ENCODE results near the gene COPG1.
"Not testable (repeated sequence)": the region's sequence is repeated elsewhere in the genome, so short reads cannot be mapped to it uniquely, and the experiment has no call there.

COPG1 gene

DNA sequence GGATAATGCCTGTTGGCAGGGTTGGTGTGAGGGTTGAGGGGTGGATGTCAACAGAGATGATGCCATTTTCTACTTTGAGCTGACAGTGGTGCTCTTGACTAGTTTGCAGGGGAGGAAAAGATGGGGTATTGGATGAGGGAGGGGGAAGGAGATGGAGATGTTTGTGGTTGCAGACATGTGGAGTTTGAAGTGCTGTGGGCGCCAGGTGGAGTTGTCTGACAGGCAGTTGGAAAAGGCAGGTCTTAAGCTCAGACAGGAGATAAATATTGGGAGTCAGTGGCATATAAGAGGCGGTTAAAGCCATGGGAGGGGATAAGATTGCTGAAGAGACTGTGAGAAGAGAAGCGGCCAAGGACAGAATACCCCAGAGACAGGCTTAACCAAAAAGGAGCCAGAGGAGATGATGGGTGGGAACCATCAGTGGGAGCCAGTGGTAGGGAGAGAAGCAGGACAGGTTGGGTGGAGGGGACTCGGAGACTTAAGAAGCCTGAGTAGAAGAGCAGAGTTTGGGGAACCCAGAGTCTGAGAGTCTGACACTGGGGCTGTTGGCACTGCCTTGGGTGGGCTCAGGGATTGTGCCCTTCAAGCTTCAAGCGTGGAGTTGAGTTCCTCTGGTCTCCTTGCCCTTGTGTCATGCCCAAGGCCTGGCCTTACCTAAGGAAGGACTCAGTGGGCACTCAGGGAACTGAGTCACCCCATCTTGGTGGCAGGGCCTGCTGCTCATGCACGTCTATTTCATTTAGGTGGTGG, 13.9 kb downstream of the COPG1 start:
- Histone ChIP-seq H2AFZ (ENCODE audit: low read length) (no peak overlapping the region), H4K20me1 (ENCODE audit: insufficient read depth, low read length, poor library complexity, severe bottlenecking) (no peaks in the 10 kb centered on the region), H3K4me1 (ENCODE audit: insufficient read depth, low read length, poor library complexity, severe bottlenecking) (no peaks in the 10 kb centered on the region), H3K9ac (ENCODE audit: low read depth, low read length, poor library complexity, severe bottlenecking) (no peak overlapping the region), H3K79me2 (ENCODE audit: insufficient read depth, low read length) (no peaks in the 10 kb centered on the region), H3K9me2 (replicated peaks; ENCODE audit: low read depth, low read length) (no peaks in the 10 kb centered on the region), H3K36me3 (ENCODE audit: insufficient read depth, low read length) (peaks cover 88% of the 10 kb centered on the region; the same call in 1 of the 2 replicates), H3F3A (ENCODE audit: low read depth) (no peaks in the 10 kb centered on the region), H3K9me3 (ENCODE audit: insufficient read depth, low read depth, low read length) (no peaks in the 10 kb centered on the region), H3K4me2 (ENCODE audit: low read depth, low read length, poor library complexity, severe bottlenecking) (no peak overlapping the region), H3K4me3 (ENCODE audit: low read length, poor library complexity, severe bottlenecking) (no peak overlapping the region), H3K27me3 (ENCODE audit: insufficient read depth, low read length, poor library complexity, severe bottlenecking) (no peaks in the 10 kb centered on the region)
- no peak for TF ChIP-seq EZH2phosphoT487 (IDR thresholded peaks at IDR 0.05; ENCODE audit: borderline replicate concordance)
- TF ChIP-seq, protein P1, sequence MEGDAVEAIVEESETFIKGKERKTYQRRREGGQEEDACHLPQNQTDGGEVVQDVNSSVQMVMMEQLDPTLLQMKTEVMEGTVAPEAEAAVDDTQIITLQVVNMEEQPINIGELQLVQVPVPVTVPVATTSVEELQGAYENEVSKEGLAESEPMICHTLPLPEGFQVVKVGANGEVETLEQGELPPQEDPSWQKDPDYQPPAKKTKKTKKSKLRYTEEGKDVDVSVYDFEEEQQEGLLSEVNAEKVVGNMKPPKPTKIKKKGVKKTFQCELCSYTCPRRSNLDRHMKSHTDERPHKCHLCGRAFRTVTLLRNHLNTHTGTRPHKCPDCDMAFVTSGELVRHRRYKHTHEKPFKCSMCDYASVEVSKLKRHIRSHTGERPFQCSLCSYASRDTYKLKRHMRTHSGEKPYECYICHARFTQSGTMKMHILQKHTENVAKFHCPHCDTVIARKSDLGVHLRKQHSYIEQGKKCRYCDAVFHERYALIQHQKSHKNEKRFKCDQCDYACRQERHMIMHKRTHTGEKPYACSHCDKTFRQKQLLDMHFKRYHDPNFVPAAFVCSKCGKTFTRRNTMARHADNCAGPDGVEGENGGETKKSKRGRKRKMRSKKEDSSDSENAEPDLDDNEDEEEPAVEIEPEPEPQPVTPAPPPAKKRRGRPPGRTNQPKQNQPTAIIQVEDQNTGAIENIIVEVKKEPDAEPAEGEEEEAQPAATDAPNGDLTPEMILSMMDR (conservative IDR thresholded peaks at IDR 0.05; ENCODE audit: low read length): no peak

- not testable (repeated sequence) for H3K9me2 ChIP-seq (replicated peaks; ENCODE audit: low read depth, low read length); H3K4me2 ChIP-seq (ENCODE audit: low read depth, low read length, poor library complexity, severe bottlenecking); H3K4me3 ChIP-seq (ENCODE audit: low read length, poor library complexity, severe bottlenecking); H3F3A ChIP-seq (ENCODE audit: low read depth); H2AFZ ChIP-seq (ENCODE audit: low read length); H3K27me3 ChIP-seq (ENCODE audit: insufficient read depth, low read length, poor library complexity, severe bottlenecking); H4K20me1 ChIP-seq (ENCODE audit: insufficient read depth, low read length, poor library complexity, severe bottlenecking); H3K4me1 ChIP-seq (ENCODE audit: insufficient read depth, low read length, poor library complexity, severe bottlenecking); H3K9ac ChIP-seq (ENCODE audit: low read depth, low read length, poor library complexity, severe bottlenecking); H3K79me2 ChIP-seq (ENCODE audit: insufficient read depth, low read length); H3K9me3 ChIP-seq (ENCODE audit: insufficient read depth, low read depth, low read length)
- H3K36me3 ChIP-seq (ENCODE audit: insufficient read depth, low read length): peaks cover 93% of the 10 kb centered on the region; the same call in 1 of the 2 replicates
Observed at GRCh38 chr3:129264994-129265393, 15.6 kb downstream of the COPG1 start.

DNA sequence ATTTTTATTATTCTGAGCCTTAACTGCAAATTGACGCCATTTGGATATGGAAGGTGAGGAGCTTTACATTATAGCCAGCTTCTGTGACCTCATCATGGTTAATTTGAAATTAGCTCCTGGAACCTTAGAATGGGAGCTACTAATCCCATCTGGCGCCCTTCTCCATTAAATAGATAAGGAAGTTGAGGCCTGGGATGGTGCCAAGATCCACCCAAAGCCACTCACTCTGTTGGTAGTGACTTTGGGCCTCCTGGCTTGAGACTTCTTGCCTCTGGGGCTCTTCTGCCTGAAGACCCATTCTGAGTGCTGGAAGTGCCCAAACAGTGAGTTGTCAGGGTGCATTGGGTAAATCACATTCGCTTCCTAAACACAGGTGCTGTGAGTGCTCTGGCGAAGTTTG, 17.2 kb downstream of the COPG1 start:
- Histone ChIP-seq H4K20me1 (ENCODE audit: insufficient read depth, low read length, poor library complexity, severe bottlenecking) (no peaks in the 10 kb centered on the region), H3K9ac (ENCODE audit: low read depth, low read length, poor library complexity, severe bottlenecking) (no peak overlapping the region), H3K4me3 (ENCODE audit: low read length, poor library complexity, severe bottlenecking) (no peak overlapping the region), H3K79me2 (ENCODE audit: insufficient read depth, low read length) (no peaks in the 10 kb centered on the region), H3K4me1 (ENCODE audit: insufficient read depth, low read length, poor library complexity, severe bottlenecking) (no peaks in the 10 kb centered on the region), H3K27me3 (ENCODE audit: insufficient read depth, low read length, poor library complexity, severe bottlenecking) (no peaks in the 10 kb centered on the region), H2AFZ (ENCODE audit: low read length) (no peak overlapping the region), H3K36me3 (ENCODE audit: insufficient read depth, low read length) (peaks cover 93% of the 10 kb centered on the region; the same call in 1 of the 2 replicates), H3K9me3 (ENCODE audit: insufficient read depth, low read depth, low read length) (no peaks in the 10 kb centered on the region), H3F3A (ENCODE audit: low read depth) (no peaks in the 10 kb centered on the region), H3K9me2 (replicated peaks; ENCODE audit: low read depth, low read length) (no peaks in the 10 kb centered on the region), H3K4me2 (ENCODE audit: low read depth, low read length, poor library complexity, severe bottlenecking) (no peak overlapping the region)
- TF ChIP-seq, protein P1 (conservative IDR thresholded peaks at IDR 0.05; ENCODE audit: low read length): no peak
- no peak for TF ChIP-seq EZH2phosphoT487 (IDR thresholded peaks at IDR 0.05; ENCODE audit: borderline replicate concordance)

GRCh38 chr3:129268396-129268795, 19.0 kb downstream of the COPG1 start:
- Histone ChIP-seq H3K4me1 (ENCODE audit: insufficient read depth, low read length, poor library complexity, severe bottlenecking) (no peaks in the 10 kb centered on the region), H3F3A (ENCODE audit: low read depth) (no peaks in the 10 kb centered on the region), H4K20me1 (ENCODE audit: insufficient read depth, low read length, poor library complexity, severe bottlenecking) (no peaks in the 10 kb centered on the region), H3K4me3 (ENCODE audit: low read length, poor library complexity, severe bottlenecking) (no peak overlapping the region), H3K36me3 (ENCODE audit: insufficient read depth, low read length) (peaks cover 98% of the 10 kb centered on the region; the same call in 1 of the 2 replicates), H3K4me2 (ENCODE audit: low read depth, low read length, poor library complexity, severe bottlenecking) (no peak overlapping the region), H3K79me2 (ENCODE audit: insufficient read depth, low read length) (no peaks in the 10 kb centered on the region), H2AFZ (ENCODE audit: low read length) (no peak overlapping the region), H3K9me3 (ENCODE audit: insufficient read depth, low read depth, low read length) (no peaks in the 10 kb centered on the region), H3K27me3 (ENCODE audit: insufficient read depth, low read length, poor library complexity, severe bottlenecking) (no peaks in the 10 kb centered on the region), H3K9ac (ENCODE audit: low read depth, low read length, poor library complexity, severe bottlenecking) (no peak overlapping the region), H3K9me2 (replicated peaks; ENCODE audit: low read depth, low read length) (no peaks in the 10 kb centered on the region)
- TF ChIP-seq EZH2phosphoT487 (IDR thresholded peaks at IDR 0.05; ENCODE audit: borderline replicate concordance): no peak
- TF ChIP-seq, protein P1 (conservative IDR thresholded peaks at IDR 0.05; ENCODE audit: low read length): no peak
